OCI-LY3 (cell line): ENCODE measurements around the gene CYTH1.

ENCODE experiments used
- H2AFZ ChIP-seq: fragments of 200-600, 300-600 bp; shearing (Covaris generic); 2 replicates; pipeline ENCODE4 v1.6.0; 2014; ENCODE audit warnings: antibody characterized with exemption, low read depth, low read length
- H3K27ac ChIP-seq: fragments of 200-600, 300-600 bp; sonication (generic); 2 replicates; pipeline ENCODE4 v1.5.1; 2014; ENCODE audit warnings: mild to moderate bottlenecking, low read length, moderate library complexity, mixed read lengths
- H3K27me3 ChIP-seq: fragments of 200-600, 300-600 bp; sonication (generic); 2 replicates; pipeline ENCODE4 v1.6.1; 2014; ENCODE audit warnings: low read depth, low read length, mixed read lengths
- H3K36me3 ChIP-seq: fragments of 200-600, 300-600 bp; sonication (generic); replicated peaks from 2 replicates; pipeline ENCODE3; 2014; ENCODE audit warnings: low read depth, low read length, mixed read lengths
- H3K4me1 ChIP-seq: fragments of 300-600, 200-600 bp; sonication (generic); 2 replicates; pipeline ENCODE4 v1.6.1; 2014; ENCODE audit warnings: low read length, mixed read lengths
- H3K4me2 ChIP-seq: fragments of 200-600, 300-600 bp; sonication (generic); 2 replicates; pipeline ENCODE4 v1.6.1; 2014; ENCODE audit warnings: low read length, mixed read lengths
- H3K4me3 ChIP-seq: fragments of 300-600, 200-600 bp; sonication (generic); 2 replicates; pipeline ENCODE4 v1.5.1; 2014; ENCODE audit warnings: antibody characterized with exemption, mild to moderate bottlenecking, low read length, moderate library complexity
- H3K79me2 ChIP-seq: fragments of 300-600, 200-600 bp; shearing (Covaris generic); 2 replicates; pipeline ENCODE4 v1.6.1; 2014; ENCODE audit warnings: mild to moderate bottlenecking, low read length, mixed read lengths
- H3K9ac ChIP-seq: fragments of 300-600, 200-600 bp; shearing (Covaris generic); 2 replicates; pipeline ENCODE4 v1.6.0; 2014; ENCODE audit warnings: mild to moderate bottlenecking, low read length, moderate library complexity
- H3K9me3 ChIP-seq: fragments of 200-600, 300-600 bp; shearing (Covaris generic); 2 replicates; pipeline ENCODE4 v1.6.1; 2014; ENCODE audit warnings: low read length, mixed read lengths; ENCODE audit not compliant: insufficient read depth
- H4K20me1 ChIP-seq: fragments of 200-600, 300-600 bp; sonication (generic); 2 replicates; pipeline ENCODE4 v1.6.1; 2016; ENCODE audit warnings: low read length, mixed read lengths; ENCODE audit not compliant: insufficient read depth
- EZH2phosphoT487 ChIP-seq: fragments of 200-600 bp; shearing (Covaris generic); IDR thresholded peaks from 2 replicates; pipeline ENCODE4 v1.6.1; 2018; ENCODE audit warnings: antibody characterized with exemption, mixed run types, low read depth
- TF ChIP-seq, protein P1 (sequence below): fragments of 200-600, 300-600 bp; sonication (generic); IDR thresholded peaks from 2 replicates; pipeline ENCODE4 v1.5.1; 2014; ENCODE audit warnings: antibody characterized with exemption, low read length, low read depth

Gene CYTH1

GRCh38 chr17:78687125-78687524 is 94.9 kb downstream of the CYTH1 start:
- Histone ChIP-seq H3K4me2 (no peak overlapping the region), H3K9me3 (no peaks in the 10 kb centered on the region), H3K27me3 (no peaks in the 10 kb centered on the region), H4K20me1 (no peaks in the 10 kb centered on the region), H3K4me1 (peaks cover 14% of the 10 kb centered on the region), H3K4me3 (no peak overlapping the region), H2AFZ (no peak overlapping the region), H3K36me3 (peaks cover 48% of the 10 kb centered on the region), H3K27ac (no peak overlapping the region), H3K9ac (no peak overlapping the region), H3K79me2 (peaks cover 10% of the 10 kb centered on the region; the same call in 1 of the 2 replicates)
- TF ChIP-seq EZH2phosphoT487: no peak
- TF ChIP-seq, protein P1, sequence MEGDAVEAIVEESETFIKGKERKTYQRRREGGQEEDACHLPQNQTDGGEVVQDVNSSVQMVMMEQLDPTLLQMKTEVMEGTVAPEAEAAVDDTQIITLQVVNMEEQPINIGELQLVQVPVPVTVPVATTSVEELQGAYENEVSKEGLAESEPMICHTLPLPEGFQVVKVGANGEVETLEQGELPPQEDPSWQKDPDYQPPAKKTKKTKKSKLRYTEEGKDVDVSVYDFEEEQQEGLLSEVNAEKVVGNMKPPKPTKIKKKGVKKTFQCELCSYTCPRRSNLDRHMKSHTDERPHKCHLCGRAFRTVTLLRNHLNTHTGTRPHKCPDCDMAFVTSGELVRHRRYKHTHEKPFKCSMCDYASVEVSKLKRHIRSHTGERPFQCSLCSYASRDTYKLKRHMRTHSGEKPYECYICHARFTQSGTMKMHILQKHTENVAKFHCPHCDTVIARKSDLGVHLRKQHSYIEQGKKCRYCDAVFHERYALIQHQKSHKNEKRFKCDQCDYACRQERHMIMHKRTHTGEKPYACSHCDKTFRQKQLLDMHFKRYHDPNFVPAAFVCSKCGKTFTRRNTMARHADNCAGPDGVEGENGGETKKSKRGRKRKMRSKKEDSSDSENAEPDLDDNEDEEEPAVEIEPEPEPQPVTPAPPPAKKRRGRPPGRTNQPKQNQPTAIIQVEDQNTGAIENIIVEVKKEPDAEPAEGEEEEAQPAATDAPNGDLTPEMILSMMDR: no peak

DNA sequence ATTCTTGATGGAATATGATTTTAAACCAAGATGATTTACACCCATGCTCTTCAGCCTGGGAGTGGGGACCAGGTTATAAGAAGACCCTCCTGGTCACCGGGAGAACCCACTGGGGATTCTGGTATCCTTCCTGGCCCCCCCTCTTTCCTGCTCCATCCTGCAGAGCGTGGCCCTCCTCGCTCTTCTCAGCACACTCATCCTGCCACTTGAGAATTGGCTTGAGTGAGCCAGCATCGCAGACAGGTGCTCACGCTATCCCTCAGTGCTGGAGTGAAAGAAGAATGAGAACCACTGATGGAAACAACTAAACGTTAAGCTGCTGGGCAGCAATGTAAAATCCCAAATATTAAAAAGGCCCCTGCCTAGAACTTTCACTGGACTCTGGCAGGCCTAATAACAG is 98.0 kb downstream of the CYTH1 start:
- Histone ChIP-seq H3K27ac (no peak overlapping the region), H3K27me3 (no peaks in the 10 kb centered on the region), H3K4me3 (no peak overlapping the region), H3K79me2 (no peaks in the 10 kb centered on the region), H3K9ac (no peak overlapping the region), H2AFZ (no peak overlapping the region), H4K20me1 (no peaks in the 10 kb centered on the region), H3K4me1 (no peaks in the 10 kb centered on the region), H3K4me2 (no peak overlapping the region), H3K9me3 (no peaks in the 10 kb centered on the region), H3K36me3 (peaks cover 45% of the 10 kb centered on the region)
- TF ChIP-seq, protein P1: no peak
- no peak for TF ChIP-seq EZH2phosphoT487

GRCh38 chr17:78683408-78683961 is 98.6 kb downstream of the CYTH1 start:
- H3K4me1 ChIP-seq: no peaks in the 10 kb centered on the region
- H3K9me3 ChIP-seq: no peaks in the 10 kb centered on the region
- no peak overlapping the region for H3K4me2 ChIP-seq
- H3K36me3 ChIP-seq: peaks cover 43% of the 10 kb centered on the region
- H3K9ac ChIP-seq: no peak overlapping the region
- no peak overlapping the region for H3K27ac ChIP-seq
- no peak overlapping the region for H2AFZ ChIP-seq
- no peak overlapping the region for H3K4me3 ChIP-seq
- H3K27me3 ChIP-seq: no peaks in the 10 kb centered on the region
- no peaks in the 10 kb centered on the region for H3K79me2 ChIP-seq
- TF ChIP-seq, protein P1: no peak
- TF ChIP-seq EZH2phosphoT487: no peak
- H4K20me1 ChIP-seq: no peaks in the 10 kb centered on the region

GRCh38 chr17:78682363-78682762 is 99.7 kb downstream of the CYTH1 start:
- Histone ChIP-seq H3K27me3 (no peaks in the 10 kb centered on the region), H3K27ac (no peak overlapping the region), H3K36me3 (peaks cover 40% of the 10 kb centered on the region), H3K9ac (no peak overlapping the region), H3K4me3 (no peak overlapping the region), H2AFZ (no peak overlapping the region), H3K4me1 (no peaks in the 10 kb centered on the region), H3K9me3 (no peaks in the 10 kb centered on the region), H4K20me1 (no peaks in the 10 kb centered on the region), H3K79me2 (no peaks in the 10 kb centered on the region), H3K4me2 (no peak overlapping the region)
- no peak for TF ChIP-seq EZH2phosphoT487
- TF ChIP-seq, protein P1: no peak
